T-cell (primary cell): ENCODE results near the gene IRF2. TPM values are rescaled to one million over a fixed set of nuclear protein-coding genes. Genes with fewer than 3 reads are reported as not detected.
A peak's percentile ranks its signal among the peaks of the same experiment; 100 is the strongest.

Source experiments
- ATAC-seq, 4 experiments: fragments of 200-7000 bp in 3 of 4; fragments of 150-1000 bp in 1 of 4; cut with Tn5 transposase; replicated peaks in 1 of 4; 1 replicate in 3 of 4; 2 replicates in 1 of 4; pipeline ENCODE4 v1.10.0; 2021; ENCODE audit warnings: moderate library complexity in 3 of 4, mild to moderate bottlenecking in 2 of 4, moderate number of reproducible peaks in 1 of 4
- CTCF ChIA-PET, 2 donors: fragments of 300-600 bp; sonication (Branson Sonifier 250); formaldehyde crosslinking; loops; one replicate each; lab custom pipeline; 2022; ENCODE audit warnings: antibody characterized with exemption in 2 of 2; lab: Charles Lee
- POLR2A ChIA-PET, 2 donors: fragments of 300-600 bp; sonication (Branson Sonifier 250); formaldehyde crosslinking; loops; one replicate each; lab custom pipeline; 2022; ENCODE audit warnings: antibody characterized with exemption in 2 of 2; lab: Charles Lee
- DNase-seq, 35 experiments: peaks; one replicate each; pipeline versions ENCODE4 v3.0.0 to v3.0.0-alpha.2; 2013 to 2023
- H3K27ac ChIP-seq: one replicate; pipeline ENCODE4 v1.5.1; 2013; ENCODE audit warnings: low read length
- H3K27me3 ChIP-seq, 2 experiments: replicated peaks in 1 of 2; 1 replicate in 1 of 2; 2 replicates in 1 of 2; pipeline versions ENCODE4 v1.6.1 to v1.7.0; 2013; ENCODE audit warnings: low read length in 1 of 2, mixed read lengths in 1 of 2; ENCODE audit not compliant: control insufficient read depth in 2 of 2, insufficient read depth in 2 of 2; ENCODE audit errors: extremely low read depth in 1 of 2
- H3K36me3 ChIP-seq, 2 donors: 1 replicate in 1 of 2; 2 replicates in 1 of 2; pipeline versions ENCODE4 v1.6.1 to v1.7.0; 2013; ENCODE audit warnings: low read length in 1 of 2; ENCODE audit not compliant: control insufficient read depth in 2 of 2, insufficient read depth in 1 of 2; ENCODE audit errors: extremely low read depth in 1 of 2
- H3K4me1 ChIP-seq, 2 experiments: 1 replicate in 1 of 2; 2 replicates in 1 of 2; pipeline versions ENCODE4 v1.6.1 to v1.7.0; 2013; ENCODE audit warnings: low read length in 2 of 2, mixed read lengths in 1 of 2; ENCODE audit not compliant: insufficient read depth in 2 of 2, control insufficient read depth in 1 of 2; ENCODE audit errors: extremely low read depth in 1 of 2
- H3K4me3 ChIP-seq, 2 donors: 1 replicate in 1 of 2; 2 replicates in 1 of 2; pipeline versions ENCODE4 v1.5.1 to v1.7.0; 2013; ENCODE audit warnings: mild to moderate bottlenecking in 2 of 2, low read length in 1 of 2, moderate library complexity in 1 of 2; ENCODE audit not compliant: control insufficient read depth in 1 of 2; ENCODE audit errors: extremely low read depth in 1 of 2
- H3K9me3 ChIP-seq: 2 replicates; pipeline ENCODE4 v1.7.0; 2013
- H3K27ac Mint-ChIP-seq, 2 donors: one replicate each; pipeline ENCODE4 v1.8.0; 2020 to 2021; ENCODE audit warnings: mild to moderate bottlenecking in 2 of 2, mixed read lengths in 2 of 2
- H3K27me3 Mint-ChIP-seq, 2 donors: one replicate each; pipeline ENCODE4 v1.8.0; 2021 to 2022; ENCODE audit warnings: mixed read lengths in 2 of 2
- H3K36me3 Mint-ChIP-seq: one replicate; pipeline ENCODE4 v1.8.0; 2021; ENCODE audit warnings: mixed read lengths
- H3K4me1 Mint-ChIP-seq, 3 donors: one replicate each; pipeline ENCODE4 v1.8.0; 2020 to 2022; ENCODE audit warnings: mixed read lengths in 3 of 3, mild to moderate bottlenecking in 1 of 3
- H3K4me3 Mint-ChIP-seq, 3 donors: one replicate each; pipeline ENCODE4 v1.8.0; 2020 to 2022; ENCODE audit warnings: mild to moderate bottlenecking in 3 of 3, mixed read lengths in 3 of 3, moderate library complexity in 3 of 3
- H3K9me3 Mint-ChIP-seq, 3 donors: one replicate each; pipeline ENCODE4 v1.8.0; 2020 to 2022; ENCODE audit warnings: mixed read lengths in 3 of 3
- WGBS: methylation state at CpG from one replicate; pipeline ENCODE4 v1.1.5; 2013; ENCODE audit warnings: missing lambda C conversion rate; ENCODE audit not compliant: insufficient coverage; 5-methylcytosine and 5-hydroxymethylcytosine counted together
- total RNA-seq, 35 experiments: library from RNA in 6 of 35; stranded (reverse) in 6 of 35; fragments of 120-200 nt in 1 of 35; gene quantifications; one replicate each; pipeline versions ENCODE4 v1.2.1 to v1.2.4 and lab custom pipeline; 2013 to 2026

Gene IRF2
- total RNA-seq, 5 donors from 2014 or later (not counting 1 experiment from before 2014, with no cell fraction given), result 45.5 to 73.4 (median 59.1) TPM

DNA sequence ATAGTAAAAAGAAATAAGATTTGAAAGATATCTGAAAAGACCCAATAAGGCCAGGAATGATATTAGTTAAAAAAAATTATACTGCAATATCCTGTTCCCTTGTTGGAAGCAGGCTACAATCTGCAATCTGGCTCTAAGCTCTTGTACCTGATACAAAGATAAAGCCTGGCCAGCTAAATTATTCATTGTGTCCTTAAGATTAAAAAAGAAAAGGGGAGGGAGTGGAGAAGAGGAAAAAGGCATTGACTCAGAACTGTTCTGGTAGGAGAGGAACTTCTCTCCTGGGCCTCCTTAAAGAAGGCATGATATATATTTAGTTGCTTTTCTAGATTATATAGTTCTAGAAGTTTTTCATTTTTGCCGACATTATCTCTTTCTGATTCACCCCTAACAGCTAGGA lies 46.7 kb downstream of the IRF2 start:
- Mint-ChIP-seq H3K27ac (peak overlapping the region; percentile 78 to 82), H3K4me1 (peaks cover 75 to 84% (median 79%) of the 10 kb centered on the region in 3 donors), H3K27me3 (no peaks in the 10 kb centered on the region), H3K4me3 (no peak overlapping the region), H3K36me3 (peaks cover 62% of the 10 kb centered on the region), H3K9me3 (peaks cover 0 to under 1% (median 0%) of the 10 kb centered on the region in 3 donors)
- no peak for DNase-seq
- ChIA-PET POLR2A (no interaction called here), CTCF (interaction anchor here (0.5 to 1.2 kb wide), 2 partner anchors 15 to 1419 kb away, joined by 3 read pairs; no protein-coding TSS in a partner anchor)
- no peak for ATAC-seq
- no CpG with 5 or more reads among the region's 1 CpG for WGBS
- H3K36me3 ChIP-seq, result peaks cover 14 to 56% of the 10 kb centered on the region in 2 donors
- no peaks in the 10 kb centered on the region for H3K9me3 ChIP-seq
- no peak overlapping the region for H3K4me3 ChIP-seq
- H3K27ac ChIP-seq, result no peak overlapping the region
- peaks cover 0 to 19% of the 10 kb centered on the region in 2 experiments for H3K4me1 ChIP-seq
- H3K27me3 ChIP-seq, result no peaks in the 10 kb centered on the region

DNA sequence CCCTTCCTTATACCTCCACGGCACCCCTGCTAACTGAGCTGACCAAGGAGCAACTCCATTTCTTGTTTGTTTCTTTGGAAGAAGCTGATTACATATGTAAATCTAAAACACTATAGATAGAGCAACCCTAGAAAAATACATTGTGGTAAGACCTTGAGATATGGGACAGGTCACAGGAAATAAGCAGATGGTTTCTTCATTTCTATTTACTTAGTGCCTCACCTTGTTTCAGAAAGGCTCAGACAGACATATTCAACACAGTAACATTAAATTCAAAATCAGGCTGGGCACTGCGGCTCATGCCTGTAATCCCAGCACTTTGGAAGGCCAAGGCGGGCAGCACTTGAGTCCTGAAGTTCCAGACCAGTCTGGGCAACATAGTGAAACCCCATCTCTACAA lies 47.3 kb downstream of the IRF2 start:
- ATAC-seq (no peak), DNase-seq (no peak)
- Histone ChIP-seq H3K27me3 (no peaks in the 10 kb centered on the region), H3K9me3 (no peaks in the 10 kb centered on the region), H3K36me3 (peaks cover 14 to 54% of the 10 kb centered on the region in 2 donors), H3K27ac (no peak overlapping the region), H3K4me3 (no peak overlapping the region), H3K4me1 (peaks cover 0 to 20% of the 10 kb centered on the region in 2 experiments)
- CTCF ChIA-PET, result interaction anchor here (0.5 to 1.2 kb wide), 5 partner anchors 14 to 1419 kb away, joined by 3 to 4 read pairs (median 3); no protein-coding TSS in a partner anchor
- POLR2A ChIA-PET, result interaction anchor here in 1 of 2 donors (0.5 kb wide), 1 partner anchor 147 kb away, joined by 5 read pairs; no protein-coding TSS in a partner anchor
- H3K36me3 Mint-ChIP-seq, result peaks cover 63% of the 10 kb centered on the region
- H3K9me3 Mint-ChIP-seq, result peaks cover 3 to 4% (median 4%) of the 10 kb centered on the region in 3 donors
- no peak overlapping the region for H3K4me3 Mint-ChIP-seq
- H3K4me1 Mint-ChIP-seq, result peaks cover 75 to 84% (median 79%) of the 10 kb centered on the region in 3 donors
- H3K27ac Mint-ChIP-seq, result peak overlapping the region; percentile 78 to 82
- no peaks in the 10 kb centered on the region for H3K27me3 Mint-ChIP-seq
- 83% methylated on average over 1 of the region's 3 CpGs for WGBS

DNA sequence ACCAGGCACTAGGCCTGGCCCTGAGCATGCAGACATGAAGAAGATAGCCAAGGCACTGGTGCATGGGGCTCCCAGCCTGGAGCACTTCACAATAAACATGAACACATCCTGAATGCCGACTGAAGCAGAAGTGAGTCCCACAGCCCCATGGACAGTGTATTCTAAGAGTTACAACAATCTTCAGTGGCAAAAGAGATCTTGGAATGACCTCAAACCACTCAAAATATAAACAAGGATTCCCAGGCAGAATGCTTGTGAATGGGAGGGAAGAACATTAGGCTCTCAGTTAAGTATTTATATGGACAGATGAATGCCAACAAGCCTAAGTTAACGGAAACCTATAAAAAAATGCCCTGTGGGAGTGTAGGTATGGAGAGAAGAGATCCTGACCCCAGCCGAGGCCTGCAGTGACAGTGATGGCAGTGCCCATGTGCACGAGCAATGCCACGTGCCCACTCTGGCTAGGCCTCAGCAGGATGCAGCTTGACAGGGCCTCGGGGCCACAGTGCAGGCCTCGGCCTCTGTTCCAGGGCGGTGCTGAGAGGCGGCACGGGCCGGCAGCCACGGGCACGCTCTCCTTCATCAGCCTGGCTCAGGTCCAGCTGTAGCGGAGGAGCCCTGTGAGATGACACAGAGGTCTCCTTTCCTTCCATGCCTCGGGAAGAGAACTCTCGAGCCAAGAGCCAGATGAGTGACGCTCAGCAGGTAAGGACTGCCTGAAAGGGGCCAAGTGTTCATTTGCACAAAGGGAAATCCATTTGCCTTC lies 49.2 kb downstream of the IRF2 start:
- H3K9me3 Mint-ChIP-seq, result peaks cover 3 to 4% (median 4%) of the 10 kb centered on the region in 3 donors
- H3K36me3 Mint-ChIP-seq, result peaks cover 71% of the 10 kb centered on the region
- Histone ChIP-seq H3K27me3 (no peaks in the 10 kb centered on the region), H3K4me3 (no peak overlapping the region), H3K4me1 (peaks cover 7 to 21% of the 10 kb centered on the region in 2 experiments), H3K36me3 (peaks cover 14 to 47% of the 10 kb centered on the region in 2 donors), H3K9me3 (no peaks in the 10 kb centered on the region), H3K27ac (no peak overlapping the region)
- peak overlapping the region; percentile 50 to 73 for H3K27ac Mint-ChIP-seq
- no peaks in the 10 kb centered on the region for H3K27me3 Mint-ChIP-seq
- H3K4me3 Mint-ChIP-seq, result no peak overlapping the region
- CTCF ChIA-PET, result no interaction called here
- peaks cover 76 to 87% (median 83%) of the 10 kb centered on the region in 3 donors for H3K4me1 Mint-ChIP-seq
- 98% methylated on average over 12 of the region's 17 CpGs for WGBS
- DNase-seq (no peak), ATAC-seq (no peak)
- POLR2A ChIA-PET, result no interaction called here

DNA sequence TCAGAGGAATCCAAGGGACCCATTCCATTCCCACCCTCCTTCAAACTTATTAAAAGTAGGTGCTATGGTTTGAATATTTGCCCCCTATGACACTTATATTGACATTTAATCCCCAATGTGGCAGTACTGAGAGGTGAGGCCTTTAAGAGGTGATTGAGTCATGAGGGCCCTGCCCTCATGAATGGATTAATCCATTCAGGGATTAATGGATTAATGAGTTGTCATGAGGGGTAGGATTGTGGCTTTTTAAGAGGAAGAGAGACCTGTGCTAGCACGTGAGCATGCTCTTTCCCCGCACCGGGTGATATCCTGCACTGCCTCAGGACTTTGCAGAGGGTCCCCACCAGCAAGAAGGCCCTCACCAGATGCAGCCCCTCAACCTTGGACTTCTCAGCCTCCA lies 50.1 kb downstream of the IRF2 start:
- H3K27me3 Mint-ChIP-seq, result no peaks in the 10 kb centered on the region
- Histone ChIP-seq H3K9me3 (no peaks in the 10 kb centered on the region), H3K27ac (no peak overlapping the region), H3K4me3 (no peak overlapping the region), H3K36me3 (peaks cover 16 to 48% of the 10 kb centered on the region in 2 donors), H3K4me1 (peaks cover 7 to 27% of the 10 kb centered on the region in 2 experiments), H3K27me3 (no peaks in the 10 kb centered on the region)
- no peak overlapping the region for H3K4me3 Mint-ChIP-seq
- H3K9me3 Mint-ChIP-seq, result peaks cover 3 to 4% (median 4%) of the 10 kb centered on the region in 3 donors
- ChIA-PET POLR2A (no interaction called here), CTCF (no interaction called here)
- DNase-seq, result no peak
- H3K27ac Mint-ChIP-seq, result peak overlapping the region; percentile 37 to 63
- peaks cover 66% of the 10 kb centered on the region for H3K36me3 Mint-ChIP-seq
- peaks cover 72 to 88% (median 84%) of the 10 kb centered on the region in 3 donors for H3K4me1 Mint-ChIP-seq
- WGBS, result 100% methylated on average over 1 of the region's 3 CpGs
- no peak for ATAC-seq

DNA sequence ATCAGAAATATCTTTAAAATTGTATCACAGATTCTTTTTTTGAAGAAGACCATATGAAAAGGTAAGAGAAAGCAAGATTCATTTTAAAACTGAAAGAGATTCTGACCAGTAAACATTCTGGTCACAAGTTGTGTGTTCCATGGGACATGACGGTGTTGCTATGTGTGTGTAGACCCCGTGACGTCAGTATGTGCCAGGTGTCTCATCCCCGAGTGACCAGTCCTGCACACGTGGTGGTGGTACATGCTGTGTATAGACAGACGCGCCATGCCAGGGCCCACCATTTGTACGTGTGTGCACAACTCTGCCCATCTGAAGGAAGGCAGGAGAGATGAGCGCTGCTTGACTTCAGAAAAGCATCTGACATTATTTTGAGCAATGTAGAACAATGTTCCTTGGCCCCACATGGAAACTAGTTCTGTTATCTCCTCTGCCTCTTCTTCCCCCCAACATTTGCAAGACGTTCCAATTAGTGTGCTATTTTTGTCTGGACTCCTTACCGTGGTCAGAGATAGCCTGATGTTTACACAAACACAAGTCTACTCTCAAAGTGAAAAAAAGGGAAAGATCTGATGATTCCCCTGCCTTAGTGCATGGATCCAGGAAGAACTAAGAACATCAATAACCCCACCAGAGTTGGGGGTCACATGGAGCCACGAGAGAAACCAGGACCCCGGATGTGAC lies 51.2 kb downstream of the IRF2 start:
- peaks cover 7 to 30% of the 10 kb centered on the region in 2 experiments for H3K4me1 ChIP-seq
- H3K27ac Mint-ChIP-seq, result peak overlapping the region; percentile 63 to 79
- H3K9me3 ChIP-seq, result no peaks in the 10 kb centered on the region
- peaks cover 76 to 92% (median 88%) of the 10 kb centered on the region in 3 donors for H3K4me1 Mint-ChIP-seq
- ChIA-PET CTCF (no interaction called here), POLR2A (no interaction called here)
- WGBS, result 97% methylated on average over 7 of the region's 13 CpGs
- ATAC-seq (no peak), DNase-seq (no peak)
- no peak overlapping the region for H3K4me3 Mint-ChIP-seq
- H3K36me3 ChIP-seq, result peaks cover 16 to 49% of the 10 kb centered on the region in 2 donors
- no peaks in the 10 kb centered on the region for H3K27me3 Mint-ChIP-seq
- H3K27me3 ChIP-seq, result no peaks in the 10 kb centered on the region
- peaks cover 3 to 4% (median 4%) of the 10 kb centered on the region in 3 donors for H3K9me3 Mint-ChIP-seq
- H3K4me3 ChIP-seq, result no peak overlapping the region
- H3K27ac ChIP-seq, result no peak overlapping the region
- H3K36me3 Mint-ChIP-seq, result peaks cover 66% of the 10 kb centered on the region

DNA sequence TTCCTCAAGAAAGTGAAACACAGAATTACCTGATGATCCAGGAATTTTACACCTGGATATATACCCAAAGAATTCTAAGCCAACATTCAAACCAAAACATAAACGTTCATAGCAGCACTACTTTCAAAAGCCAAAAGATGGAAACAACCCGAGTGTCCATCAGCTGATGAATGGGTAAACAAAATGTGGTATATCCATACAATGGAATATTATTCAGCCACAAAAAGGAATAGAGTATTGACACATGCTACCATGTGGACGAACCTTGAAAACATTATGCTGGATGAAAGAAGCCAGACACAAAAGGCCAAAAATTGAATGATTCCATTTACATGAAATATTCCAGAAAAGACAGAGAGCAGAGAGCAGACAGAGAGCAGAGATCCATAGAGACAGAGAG lies 52.0 kb downstream of the IRF2 start:
- peaks cover 16 to 45% of the 10 kb centered on the region in 2 donors for H3K36me3 ChIP-seq

More for the DNA sequence above, 52.0 kb downstream of the IRF2 start:
- peaks cover 3 to 4% (median 4%) of the 10 kb centered on the region in 3 donors for H3K9me3 Mint-ChIP-seq
- no peak overlapping the region for H3K4me3 ChIP-seq
- H3K27ac Mint-ChIP-seq, result peak overlapping the region; percentile 94 to 95
- ChIA-PET CTCF (no interaction called here), POLR2A (no interaction called here)
- WGBS, result no CpG with 5 or more reads among the region's 3 CpGs
- H3K4me3 Mint-ChIP-seq, result peak overlapping the region in 1 of 3 donors; percentile 42
- no peaks in the 10 kb centered on the region for H3K27me3 Mint-ChIP-seq
- H3K36me3 Mint-ChIP-seq, result peaks cover 65% of the 10 kb centered on the region
- peaks cover 76 to 93% (median 89%) of the 10 kb centered on the region in 3 donors for H3K4me1 Mint-ChIP-seq
- no peaks in the 10 kb centered on the region for H3K9me3 ChIP-seq
- ATAC-seq (no peak), DNase-seq (no peak)
- peak overlapping the region; percentile 48 for H3K27ac ChIP-seq
- no peaks in the 10 kb centered on the region for H3K27me3 ChIP-seq
- peaks cover 12 to 37% of the 10 kb centered on the region in 2 experiments for H3K4me1 ChIP-seq
